HepG2 (cell line): Measurements from ENCODE around the gene NFATC2. TPM values are rescaled to one million over a fixed set of nuclear protein-coding genes. Genes with fewer than 3 reads are reported as not detected.

Source experiments
- ATAC-seq: fragments of 200-7000 bp; cut with Tn5 transposase; 3 replicates; pipeline ENCODE4 v1.9.1; 2020; ENCODE audit warnings: mild to moderate bottlenecking, moderate library complexity
- BruUV-seq: library from RNA; stranded (reverse); fragments of 400-500 nt; replicated peaks from 2 replicates; lab custom pipeline; 2021; lab: Mats Ljungman, UMichigan
- CTCF ChIA-PET: fragments of 300-600 bp; formaldehyde crosslinking; extraction: SDS; loops from one replicate; lab custom pipeline; 2021; ENCODE audit warnings: low total read pairs, inconsistent platforms, low intra/inter-chr PET ratio; lab: Yijun Ruan, JAX
- POLR2A ChIA-PET: fragments of 350-600 bp; sonication (Branson Sonifier 250); formaldehyde crosslinking; loops from one replicate; lab custom pipeline; 2020; ENCODE audit warnings: antibody characterized with exemption, inconsistent platforms; lab: Yijun Ruan, JAX
- DNase-seq: peaks from one replicate; pipeline ENCODE4 v3.0.0-alpha.2; 2015; ENCODE audit warnings: low spot score
- FAIRE-seq: peaks from 3 replicates; lab custom pipeline; 2011; peaks lifted over from hg19 to GRCh38; lab: Jason Lieb, UNC
- H2AFZ ChIP-seq: one replicate; pipeline ENCODE4 v1.6.1; 2011; ENCODE audit warnings: low read length, inconsistent platforms
- H3K27ac ChIP-seq: fragments of 300-600 bp; 3 replicates; pipeline ENCODE4 v1.8.0; 2011; ENCODE audit warnings: mixed run types, mild to moderate bottlenecking, mixed read lengths, low read length, inconsistent platforms; ENCODE audit not compliant: insufficient read depth; ENCODE audit errors: extremely low read length
- H3K27me3 ChIP-seq, 2 experiments: fragments of 200-600 bp in 1 of 2; 2 replicates in 1 of 2; 3 replicates in 1 of 2; pipeline versions ENCODE4 v1.6.0 to v1.8.0; 2011; ENCODE audit warnings: low read length in 2 of 2, mild to moderate bottlenecking in 2 of 2, moderate library complexity in 2 of 2, inconsistent platforms in 1 of 2; ENCODE audit not compliant: insufficient read depth in 2 of 2, control insufficient read depth in 1 of 2
- H3K36me3 ChIP-seq, 2 experiments: fragments of 200-600 bp in 1 of 2; replicated peaks in 1 of 2; 2 replicates in 1 of 2; 3 replicates in 1 of 2; pipeline versions ENCODE4 v1.5.1 to v1.8.0; 2011; ENCODE audit warnings: low read length in 2 of 2, inconsistent platforms in 1 of 2; ENCODE audit not compliant: insufficient read depth in 2 of 2, control insufficient read depth in 1 of 2
- H3K4me1 ChIP-seq: 2 replicates; pipeline ENCODE4 v1.5.1; 2012; ENCODE audit warnings: low read length, inconsistent platforms; ENCODE audit not compliant: insufficient read depth
- H3K4me2 ChIP-seq: 2 replicates; pipeline ENCODE4 v1.6.0; 2011; ENCODE audit warnings: low read depth, low read length, inconsistent platforms
- H3K4me3 ChIP-seq, 3 experiments: fragments of 200-600 bp in 1 of 3; sonication (generic), shearing (Covaris generic) in 1 of 3; replicated peaks in 1 of 3; 2 replicates each; pipeline ENCODE4 v1.5.1; 2011 to 2016; ENCODE audit warnings: low read length in 3 of 3, inconsistent platforms in 2 of 3, low read depth in 2 of 3, mild to moderate bottlenecking in 2 of 3, control low read depth in 1 of 3, mixed read lengths in 1 of 3; ENCODE audit not compliant: insufficient read depth in 1 of 3
- H3K79me2 ChIP-seq: one replicate; pipeline ENCODE4 v1.6.1; 2011; ENCODE audit warnings: low read length, inconsistent platforms; ENCODE audit not compliant: insufficient read depth
- H3K9ac ChIP-seq: 2 replicates; pipeline ENCODE4 v1.6.0; 2011; ENCODE audit warnings: mild to moderate bottlenecking, low read depth, low read length, inconsistent platforms; ENCODE audit not compliant: insufficient read depth
- H3K9me3 ChIP-seq: 2 replicates; pipeline ENCODE4 v1.5.1; 2012; ENCODE audit warnings: mild to moderate bottlenecking, low read length
- H4K20me1 ChIP-seq: 2 replicates; pipeline ENCODE4 v1.6.0; 2011; ENCODE audit warnings: inconsistent platforms, mild to moderate bottlenecking, low read length, moderate library complexity; ENCODE audit not compliant: insufficient read depth
- AKAP8 ChIP-seq: sonication (generic); formaldehyde crosslinking; IDR thresholded peaks from 2 replicates; pipeline ENCODE4 v1.5.1; 2020; ENCODE audit warnings: mild to moderate bottlenecking, missing genetic modification reagents
- GFI1 ChIP-seq: sonication (generic); formaldehyde crosslinking; IDR thresholded peaks from 2 replicates; pipeline ENCODE4 v1.5.0; 2020; ENCODE audit warnings: missing genetic modification reagents, mild to moderate bottlenecking, borderline replicate concordance
- HNRNPL ChIP-seq: fragments of 200-400 bp; formaldehyde crosslinking; IDR thresholded peaks from 2 replicates; pipeline ENCODE4 v1.6.1; 2017; ENCODE audit warnings: mild to moderate bottlenecking, low read depth, low read length
- MYPOP ChIP-seq: sonication (generic); formaldehyde crosslinking; IDR thresholded peaks from 2 replicates; pipeline ENCODE4 v1.8.1; 2023; ENCODE audit warnings: mild to moderate bottlenecking, moderate library complexity, missing genetic modification reagents
- NAIF1 ChIP-seq: sonication (generic); formaldehyde crosslinking; IDR thresholded peaks from 2 replicates; pipeline ENCODE4 v1.5.0; 2020; ENCODE audit warnings: mild to moderate bottlenecking, missing genetic modification reagents, borderline replicate concordance
- NFKB2 ChIP-seq: sonication (generic); formaldehyde crosslinking; IDR thresholded peaks from 2 replicates; pipeline ENCODE4 v1.4.0; 2020; ENCODE audit warnings: missing genetic modification reagents, borderline replicate concordance
- NR2F6 ChIP-seq, 2 experiments: IDR thresholded peaks; 2 replicates each; pipeline ENCODE4 v1.6.1; 2016; ENCODE audit warnings: antibody characterized with exemption in 1 of 2, mild to moderate bottlenecking in 1 of 2
- NR3C1 ChIP-seq: sonication (generic); formaldehyde crosslinking; IDR thresholded peaks from 2 replicates; pipeline ENCODE4 v1.4.0; 2020; ENCODE audit warnings: missing genetic modification reagents
- NRL ChIP-seq: sonication (generic); formaldehyde crosslinking; IDR thresholded peaks from 2 replicates; pipeline ENCODE4 v1.5.0; 2020; ENCODE audit warnings: missing genetic modification reagents, mild to moderate bottlenecking, moderate library complexity, borderline replicate concordance
- XRCC5 ChIP-seq: fragments of 200-400 bp; formaldehyde crosslinking; optimal IDR thresholded peaks from 2 replicates; pipeline ENCODE3; 2017; ENCODE audit warnings: mild to moderate bottlenecking, low read length
- ZNF230 ChIP-seq: sonication (generic); formaldehyde crosslinking; IDR thresholded peaks from 2 replicates; pipeline ENCODE4 v1.4.0; 2020; ENCODE audit warnings: mild to moderate bottlenecking, missing genetic modification reagents
- ZNF318 ChIP-seq: sonication (generic); formaldehyde crosslinking; IDR thresholded peaks from 2 replicates; pipeline ENCODE4 v1.4.0; 2020; ENCODE audit warnings: mild to moderate bottlenecking, missing genetic modification reagents
- ZNF383 ChIP-seq: sonication (generic); formaldehyde crosslinking; IDR thresholded peaks from 2 replicates; pipeline ENCODE4 v1.4.0; 2020; ENCODE audit warnings: missing genetic modification reagents, mild to moderate bottlenecking, borderline replicate concordance
- ZNF615 ChIP-seq: sonication (generic); formaldehyde crosslinking; IDR thresholded peaks from 2 replicates; pipeline ENCODE4 v1.5.0; 2020; ENCODE audit warnings: mild to moderate bottlenecking, missing genetic modification reagents, borderline replicate concordance
- ZSCAN30 ChIP-seq: sonication (generic); formaldehyde crosslinking; IDR thresholded peaks from 2 replicates; pipeline ENCODE4 v1.5.0; 2020; ENCODE audit warnings: mild to moderate bottlenecking, missing genetic modification reagents
- WGBS: methylation state at CpG from one replicate; pipeline ENCODE4 v1.1.6; 2017; ENCODE audit warnings: low lambda C conversion rate; 5-methylcytosine and 5-hydroxymethylcytosine counted together
- in situ Hi-C: cut with HindIII; loops from 2 replicates; pipeline ENCODE4 v1.10.0; 2017; ENCODE audit warnings: low pct_unique_long_range_greater_than_20kb; ENCODE audit not compliant: extremely low pct_ligation_motif_present
- intact Hi-C: fragments of 100-400 bp; cut with micrococcal nuclease; formaldehyde crosslinking; loops from one replicate; pipeline ENCODE4 v1.10.0; 2022; ENCODE audit not compliant: unreplicated experiment
- polyA plus RNA-seq, 8 experiments: library from polyadenylated mRNA; depleted of rRNA in 3 of 8; stranded (reverse) in 7 of 8; unstranded in 1 of 8; fragments of >200 nt; fragmentation: Illumina TruSeq in 4 of 8; extraction: Trizol in 4 of 8; gene quantifications; 2 replicates each; pipeline versions ENCODE4 v1.2.1 to v1.2.3, GENCODE V29; 2011 to 2016; ENCODE audit warnings: low read depth in 4 of 8, missing spikeins in 1 of 8, mixed read lengths in 1 of 8; ENCODE audit not compliant: insufficient read depth in 1 of 8
- total RNA-seq, 5 experiments: library from RNA; depleted of rRNA; stranded (reverse); fragments of >200 nt; fragmentation: Illumina TruSeq; extraction: Trizol; gene quantifications; 2 replicates each; pipeline ENCODE4 v1.2.3, GENCODE V29; 2016; ENCODE audit warnings: low read depth in 1 of 5

The NFATC2 gene
- total and polyA plus RNA-seq, 2 of the 13 experiments (the other 11 are each of a cell fraction or from before 2014, with no cell fraction given): 1.9 to 3.3 TPM

- TF ChIP-seq NR2F6 (IDR thresholded peaks at IDR 0.05) (no peak), NR2F6 (CRISPR knock-in tag; IDR thresholded peaks at IDR 0.05) (no peak), ZSCAN30 (CRISPR knock-in tag) (no peak), ZNF383 (CRISPR knock-in tag) (no peak)
These were observed 12.8 kb downstream of the NFATC2 start (continued) for GRCh38 chr20:51529758-51530157.

- no TSS peak for BruUV-seq
- ATAC-seq: peak; percentile 32; the same call in 1 of the 3 replicates
- H3K4me1 ChIP-seq: peaks cover 15% of the 10 kb centered on the region
- CTCF ChIA-PET: no interaction called here
- H3K4me3 ChIP-seq: no peak overlapping the region
- FAIRE-seq: peak; percentile 76
- in situ Hi-C loops (no loop called here), intact Hi-C loops (no loop called here)
- no peaks in the 10 kb centered on the region for H3K27me3 ChIP-seq
- H3K9ac ChIP-seq: no peak overlapping the region
- H3K4me2 ChIP-seq: no peak overlapping the region
- no peaks in the 10 kb centered on the region for H4K20me1 ChIP-seq
- POLR2A ChIA-PET: no interaction called here
- WGBS: 81% methylated on average over 13 of the region's 13 CpGs
- no peaks in the 10 kb centered on the region for H3K79me2 ChIP-seq
- DNase-seq: no peak
- no peak overlapping the region for H2AFZ ChIP-seq
- no peaks in the 10 kb centered on the region for H3K9me3 ChIP-seq
- no peak overlapping the region for H3K27ac ChIP-seq
- H3K36me3 ChIP-seq: 0 out of 5 replicates have a peak, but pooled peaks cover 0 to 2% of the 10 kb centered on the region in 2 experiments
- TF ChIP-seq ZNF615 (CRISPR knock-in tag) (no peak), HNRNPL (no peak), AKAP8 (CRISPR knock-in tag) (no peak), ZNF318 (no peak), NFKB2 (CRISPR knock-in tag) (no peak), NAIF1 (CRISPR knock-in tag) (no peak), XRCC5 (no peak), ZNF230 (CRISPR knock-in tag) (no peak), GFI1 (no peak), MYPOP (CRISPR knock-in tag) (no peak), NRL (CRISPR knock-in tag) (no peak), NR3C1 (CRISPR knock-in tag) (no peak)
These were observed 13.3 kb downstream of the NFATC2 start for GRCh38 chr20:51529081-51529681.
